NCI-H774 (cell line): ENCODE data around the gene MAZ.

Source experiments
- DNase-seq: peaks from one replicate; lab custom pipeline; 2025; lab: John Stamatoyannopoulos, UW

The MAZ gene

GRCh38 chr16:29809850-29810698, 3.7 kb downstream of the MAZ start:
- no peak for DNase-seq

GRCh38 chr16:29810699-29811169, 4.4 kb downstream of the MAZ start:
- no peak for DNase-seq

GRCh38 chr16:29811170-29811895, 5.0 kb downstream of the MAZ start:
- DNase-seq = peak; percentile 76

GRCh38 chr16:29811896-29812665, 5.8 kb downstream of the MAZ start, which contains the start of gene PRRT2:
PRRT2 (plus strand) TSS chr16:29812193; CDS start chr16:29813055, 862 bp downstream.
- DNase-seq = peak; percentile 9

- DNase-seq = no peak
These were observed 6.7 kb downstream of the MAZ start for GRCh38 chr16:29812754-29813643.

- DNase-seq = no peak
These were observed 7.6 kb downstream of the MAZ start for GRCh38 chr16:29813644-29814562.

- no peak for DNase-seq
These were observed 8.3 kb downstream of the MAZ start for GRCh38 chr16:29814592-29814991.

GRCh38 chr16:29815032-29815721, 8.8 kb downstream of the MAZ start:
- no peak for DNase-seq

GRCh38 chr16:29815793-29816693, 9.7 kb downstream of the MAZ start, which contains the start of gene PAGR1:
PAGR1 (plus strand) TSS chr16:29816152; CDS start chr16:29816526, 374 bp downstream.
- peak; percentile 98 for DNase-seq

GRCh38 chr16:29816694-29817441, 10.5 kb downstream of the MAZ start:
- DNase-seq = peak; percentile 27

- DNase-seq = no peak
These were observed 11.8 kb downstream of the MAZ start for GRCh38 chr16:29818082-29818481.

- no peak for DNase-seq
These were observed 13.2 kb downstream of the MAZ start for GRCh38 chr16:29819506-29819905.

GRCh38 chr16:29820271-29820701, 14.0 kb downstream of the MAZ start, which contains the start of gene MVP:
MVP (plus strand) TSS chr16:29820462; CDS start chr16:29830550, 10,088 bp downstream.
- DNase-seq = no peak

GRCh38 chr16:29820730-29821642, 14.7 kb downstream of the MAZ start:
- DNase-seq = no peak

- no peak for DNase-seq
These were observed 15.3 kb downstream of the MAZ start for GRCh38 chr16:29821643-29822115.

GRCh38 chr16:29824589-29825144, 18.3 kb downstream of the MAZ start:
- no peak for DNase-seq
